ENCODE data around the gene DHRS9. TPM values are rescaled to one million over a fixed set of nuclear protein-coding genes. Genes with fewer than 3 reads are reported as not detected.
"Not testable (repeated sequence)": the region's sequence is repeated elsewhere in the genome, so short reads cannot be mapped to it uniquely, and the experiment has no call there.

DHRS9 gene
- total RNA-seq, 1 donor from 2014 or later = 9.8 TPM

- intact Hi-C loops (cut with DNase I); DNase-seq (ENCODE audit: low spot score): not testable (repeated sequence)
These were observed 5.2 kb upstream of the DHRS9 start for GRCh38 chr2:169064199-169064598.

GRCh38 chr2:169065422-169065821 lies 3.9 kb upstream of the DHRS9 start:
- intact Hi-C loops (cut with DNase I) = no loop called here
- no peak for DNase-seq (ENCODE audit: low spot score)

GRCh38 chr2:169065864-169066517 lies 3.4 kb upstream of the DHRS9 start:
- no peak for DNase-seq (ENCODE audit: low spot score)
- intact Hi-C loops (cut with DNase I) = no loop called here

GRCh38 chr2:169066897-169067296 lies 2.5 kb upstream of the DHRS9 start:
- no peak for DNase-seq (ENCODE audit: low spot score)
- intact Hi-C loops (cut with DNase I) = no loop called here

GRCh38 chr2:169069833-169070232 lies 470 bp downstream of the DHRS9 start:
- intact Hi-C loops (cut with DNase I) = no loop called here

GRCh38 chr2:169071455-169071854 lies 2.1 kb downstream of the DHRS9 start:
- intact Hi-C loops (cut with DNase I) = no loop called here
- no peak for DNase-seq (ENCODE audit: low spot score)

More at GRCh38 chr2:169069833-169070232, 470 bp downstream of the DHRS9 start:
- DNase-seq (ENCODE audit: low spot score) = no peak

GRCh38 chr2:169072163-169072925 lies 3.0 kb downstream of the DHRS9 start:
- intact Hi-C loops (cut with DNase I) = no loop called here
- no peak for DNase-seq (ENCODE audit: low spot score)

GRCh38 chr2:169073211-169073962 lies 4.0 kb downstream of the DHRS9 start:
- no peak for DNase-seq (ENCODE audit: low spot score)
- intact Hi-C loops (cut with DNase I) = no loop called here

GRCh38 chr2:169073963-169074751 lies 4.8 kb downstream of the DHRS9 start:
- intact Hi-C loops (cut with DNase I) = no loop called here
- DNase-seq (ENCODE audit: low spot score) = no peak

GRCh38 chr2:169077674-169078240 lies 8.4 kb downstream of the DHRS9 start:
- no peak for DNase-seq (ENCODE audit: low spot score)
- intact Hi-C loops (cut with DNase I) = loop anchor here (5.0 kb wide), 1 partner anchor 65 kb away; no protein-coding TSS in a partner anchor

- intact Hi-C loops (cut with DNase I) = loop anchor here (5.0 kb wide), 1 partner anchor 118 kb away; no protein-coding TSS in a partner anchor
- no peak for DNase-seq (ENCODE audit: low spot score)
These were observed 11.1 kb downstream of the DHRS9 start for GRCh38 chr2:169080250-169081069.

GRCh38 chr2:169081551-169081950 lies 12.2 kb downstream of the DHRS9 start:
- DNase-seq (ENCODE audit: low spot score) = no peak
- intact Hi-C loops (cut with DNase I) = loop anchor here (5.0 kb wide), 1 partner anchor 119 kb away; no protein-coding TSS in a partner anchor

- intact Hi-C loops (cut with DNase I) = loop anchor here (5.0 kb wide), 1 partner anchor 121 kb away; no protein-coding TSS in a partner anchor
- DNase-seq (ENCODE audit: low spot score) = no peak
These were observed 13.6 kb downstream of the DHRS9 start for GRCh38 chr2:169082995-169083394.

- no peak for DNase-seq (ENCODE audit: low spot score)
- intact Hi-C loops (cut with DNase I) = no loop called here
These were observed 17.6 kb downstream of the DHRS9 start for GRCh38 chr2:169086893-169087467.

GRCh38 chr2:169087757-169088379 lies 18.5 kb downstream of the DHRS9 start:
- intact Hi-C loops (cut with DNase I) = no loop called here
- no peak for DNase-seq (ENCODE audit: low spot score)

GRCh38 chr2:169089182-169089581 lies 19.8 kb downstream of the DHRS9 start:
- intact Hi-C loops (cut with DNase I) = no loop called here

GRCh38 chr2:169090133-169090820 lies 20.9 kb downstream of the DHRS9 start:
- DNase-seq (ENCODE audit: low spot score) = no peak
- intact Hi-C loops (cut with DNase I) = no loop called here

More at GRCh38 chr2:169089182-169089581, 19.8 kb downstream of the DHRS9 start:
- DNase-seq (ENCODE audit: low spot score) = no peak

Data from cardiac septum (tissue), 1 donor.